HG03521 (cell line): ENCODE measurements around the gene SLC13A3.

Experiments used
- ATAC-seq: cut with Tn5 transposase; IDR thresholded peaks from one replicate; pipeline ENCODE4 v1.9.1; 2021; ENCODE audit warnings: mild to moderate bottlenecking, moderate library complexity; ENCODE audit not compliant: unreplicated experiment

SLC13A3 gene

DNA sequence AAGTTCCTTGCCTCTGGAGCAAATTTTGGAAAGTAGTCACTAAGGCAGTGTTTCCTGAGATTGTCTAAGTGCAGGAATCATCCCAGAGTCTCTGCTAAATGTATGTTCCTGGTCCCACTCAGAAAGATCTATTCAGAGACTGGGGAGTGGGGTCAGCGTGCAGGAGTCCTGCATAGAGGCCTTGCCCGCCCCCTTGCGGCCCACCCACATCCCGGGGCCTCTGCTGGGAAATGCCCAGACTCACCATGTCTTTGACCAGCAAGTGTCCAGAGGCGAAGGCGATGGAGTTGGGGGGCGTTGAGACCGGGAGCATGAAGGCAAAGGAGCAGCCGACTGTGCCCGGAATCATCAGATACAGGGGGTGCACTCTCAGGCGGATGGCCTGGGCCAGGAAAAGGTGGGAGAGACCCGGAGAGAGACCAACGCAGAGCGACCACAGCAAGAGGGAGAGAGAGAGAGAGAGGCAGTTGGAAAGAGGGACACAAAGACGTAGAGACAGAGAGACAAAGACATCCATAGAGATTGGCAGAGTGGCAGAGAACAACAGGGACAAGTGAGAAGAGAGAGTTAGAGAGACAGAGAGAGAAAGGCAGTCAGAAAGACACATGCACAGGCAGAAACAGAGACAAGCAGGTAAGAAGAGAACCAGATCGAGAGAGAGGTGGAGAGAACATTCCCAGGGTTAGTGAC is 87.9 kb downstream of the SLC13A3 start:
- ATAC-seq: no peak

DNA sequence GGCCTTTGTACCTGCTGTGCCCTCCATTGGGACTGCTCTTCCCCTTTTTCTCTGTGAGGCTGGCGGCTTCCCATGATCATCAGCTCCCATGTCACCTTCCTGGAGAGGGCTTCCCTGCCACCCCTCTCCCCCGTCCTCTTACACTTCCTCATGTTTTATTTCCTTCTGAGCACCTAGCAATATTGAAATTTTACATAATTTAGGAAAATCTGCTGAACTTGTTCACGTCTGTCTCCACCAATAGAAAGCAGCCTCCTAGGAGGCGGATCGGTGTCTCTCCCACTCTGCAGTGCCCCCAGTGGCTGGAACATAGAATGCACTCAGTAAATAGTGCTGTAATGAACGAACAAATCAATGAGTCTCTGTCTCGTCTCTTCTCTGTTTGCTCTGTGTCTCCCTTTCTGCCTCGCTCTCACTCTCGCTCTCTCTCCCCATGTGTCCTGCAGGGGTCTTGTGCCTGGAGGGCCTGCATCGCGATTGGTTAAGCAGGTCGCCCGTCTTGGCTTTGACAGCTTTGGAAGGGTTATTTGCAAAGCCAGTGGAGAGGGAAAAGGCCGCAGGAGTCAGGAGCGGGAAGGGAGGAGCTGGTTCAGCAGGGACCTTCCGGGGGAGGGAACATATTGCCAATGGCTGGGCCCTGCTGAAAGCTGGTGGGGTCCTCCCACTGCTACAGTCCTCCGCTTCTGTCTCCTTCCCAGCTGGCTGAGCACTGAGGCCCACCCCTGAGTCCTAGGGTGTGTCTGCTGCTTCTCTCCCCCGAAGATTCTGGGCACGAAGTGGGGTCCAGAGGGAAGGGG is 88.7 kb downstream of the SLC13A3 start:
- no peak for ATAC-seq

DNA sequence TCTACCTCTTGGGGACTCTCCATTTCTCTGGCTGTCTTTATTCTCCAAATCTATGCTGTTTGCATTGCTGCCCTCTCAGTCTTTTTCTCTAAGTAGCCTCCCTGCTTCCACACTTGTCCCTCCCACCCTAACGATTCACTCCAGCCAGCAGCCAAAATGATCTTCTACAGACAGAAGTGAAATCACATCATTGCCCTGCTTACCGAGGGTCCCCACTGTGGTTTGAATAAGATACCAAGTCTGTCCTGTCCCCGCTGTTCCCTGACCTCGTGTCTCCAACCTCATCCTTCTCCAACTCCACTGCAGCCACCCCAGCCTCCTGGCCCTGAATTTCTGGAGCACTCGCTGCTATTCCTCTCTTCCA is 89.3 kb downstream of the SLC13A3 start:
- ATAC-seq: no peak

DNA sequence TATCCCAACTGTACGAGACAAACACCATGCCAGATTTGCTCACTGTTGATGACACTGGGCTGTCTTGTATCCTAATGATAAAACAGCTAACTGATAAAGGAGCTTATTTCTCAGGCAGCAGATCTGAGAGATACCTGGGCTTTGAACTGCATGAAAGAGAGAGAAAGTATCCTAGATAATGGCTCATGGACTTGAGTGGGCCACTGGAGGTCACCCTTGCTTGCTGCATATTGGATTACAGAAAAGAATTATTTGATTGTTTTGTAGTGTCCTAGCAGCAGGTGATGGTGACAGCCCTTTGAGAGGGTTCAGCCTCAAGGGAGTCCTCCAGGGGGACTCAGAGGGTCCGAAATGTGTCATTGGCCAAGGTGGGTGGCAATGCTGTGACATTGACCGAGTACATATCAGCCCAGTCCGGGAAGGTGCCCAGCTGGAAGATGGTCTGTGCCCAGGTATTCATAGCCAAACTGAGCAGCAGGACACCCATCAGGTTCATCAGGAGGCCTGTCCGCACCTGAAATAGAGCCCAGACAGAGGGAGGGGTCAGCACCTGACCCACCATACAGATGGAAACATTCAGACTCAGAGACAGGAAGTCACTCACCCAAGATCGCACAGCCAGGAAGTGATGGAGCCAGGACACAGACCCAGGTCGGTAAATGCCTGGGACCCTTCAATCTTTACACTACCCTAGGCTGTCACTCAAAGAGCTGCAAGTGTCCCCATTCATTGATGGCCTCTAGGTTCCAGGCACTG is 91.4 kb downstream of the SLC13A3 start:
- no peak for ATAC-seq

DNA sequence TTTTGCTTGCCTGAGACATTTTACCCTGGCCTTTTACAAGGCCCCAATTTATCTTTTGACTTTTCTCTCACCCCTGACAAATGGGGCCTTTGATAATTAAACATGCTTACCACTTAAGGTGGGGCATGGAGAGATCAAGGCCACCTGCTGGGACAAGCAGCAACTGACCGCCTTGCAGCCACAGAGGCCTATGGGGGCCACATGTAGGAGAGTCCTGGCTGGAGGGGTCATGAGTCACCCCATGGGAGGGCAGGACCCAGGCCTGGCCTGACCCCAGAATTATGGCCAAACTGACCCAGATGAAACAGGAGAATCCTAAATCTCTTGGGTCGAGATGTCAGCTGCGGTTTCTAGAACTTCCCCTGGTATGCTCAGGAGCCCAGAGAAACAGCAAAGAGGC is 92.3 kb downstream of the SLC13A3 start:
- ATAC-seq: no peak

DNA sequence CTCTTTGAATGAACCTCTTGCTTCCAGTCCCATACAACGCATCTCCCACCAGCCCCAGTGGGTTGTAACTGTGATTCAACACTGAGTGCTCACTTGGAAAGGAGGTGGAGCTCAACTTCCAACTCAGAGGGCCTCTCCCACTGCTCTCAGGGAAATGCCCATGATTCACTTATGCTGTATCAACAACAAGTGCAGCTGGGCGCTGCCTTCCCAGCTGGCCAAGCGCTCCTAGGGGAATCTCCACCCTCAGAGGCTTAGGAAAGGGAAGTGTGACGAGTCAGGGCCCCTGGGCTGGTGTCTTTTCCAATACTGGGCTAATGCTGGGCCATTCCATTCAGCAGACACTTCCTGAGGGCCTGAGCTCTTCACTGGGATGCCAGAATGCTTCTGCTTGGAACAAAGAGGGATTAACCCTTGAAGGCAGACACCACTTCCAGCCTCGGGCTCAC is 92.7 kb downstream of the SLC13A3 start:
- no peak for ATAC-seq

DNA sequence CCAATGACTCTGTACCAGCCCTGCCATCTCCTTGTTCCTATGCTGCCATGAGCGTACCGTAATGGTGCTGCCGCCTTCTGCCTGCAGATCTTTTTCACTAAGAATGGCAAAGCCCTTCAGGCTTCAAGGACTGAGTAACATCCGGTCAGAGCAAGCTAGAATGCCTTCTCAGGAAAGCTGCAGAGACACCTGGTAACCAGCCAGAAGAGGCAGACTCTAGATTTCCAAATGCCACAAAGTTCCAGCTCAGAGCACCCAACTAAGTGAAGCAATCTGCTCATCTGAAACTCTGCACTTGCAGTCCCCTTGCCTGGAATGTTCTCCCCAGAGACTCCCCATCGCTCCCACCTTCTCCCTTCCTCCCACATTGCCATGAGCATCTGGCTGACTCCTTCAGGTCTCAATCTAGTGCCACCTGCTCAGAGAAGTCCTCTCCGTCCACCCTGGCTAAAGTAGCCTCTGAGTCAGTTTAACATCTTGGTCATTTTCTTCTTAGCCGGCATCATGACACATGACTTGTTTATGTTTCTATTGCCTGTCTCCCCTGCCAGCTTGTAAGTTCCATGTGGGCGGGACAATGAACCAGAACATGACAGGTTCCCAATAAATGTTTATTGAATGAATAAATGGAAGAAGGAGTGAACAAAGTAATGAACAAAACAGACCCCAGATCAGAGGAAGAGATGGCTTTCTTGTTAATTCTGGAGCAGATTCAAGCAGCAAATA is 93.9 kb downstream of the SLC13A3 start:
- ATAC-seq: no peak

DNA sequence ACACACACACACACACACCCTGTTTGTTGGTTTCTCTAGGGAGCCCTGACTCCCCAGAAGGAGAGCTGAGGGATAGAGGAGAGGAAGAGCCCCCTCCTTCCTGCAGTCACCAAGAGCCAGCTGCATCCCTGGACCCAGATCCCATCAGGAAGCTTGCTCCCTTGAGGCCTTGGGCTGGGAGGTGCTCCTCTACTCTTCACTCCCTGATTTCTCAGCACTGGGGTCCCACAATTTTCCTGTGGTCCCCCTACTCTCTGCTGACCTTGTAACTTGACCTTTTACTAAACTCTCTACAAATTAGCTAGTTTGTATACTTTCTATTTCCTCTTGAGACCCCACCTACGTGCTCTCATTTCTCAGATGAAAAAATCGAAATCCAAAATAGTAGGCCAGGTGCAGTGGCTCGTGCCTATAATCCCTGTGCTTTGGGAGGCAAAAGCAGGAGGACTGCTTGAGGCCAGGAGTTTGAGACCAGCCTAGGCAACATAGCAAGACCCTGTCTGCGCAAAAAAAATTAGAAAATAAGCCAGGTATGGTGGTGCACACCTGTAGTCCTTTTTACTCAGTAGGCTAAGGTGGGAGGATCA is 95.8 kb downstream of the SLC13A3 start:
- no peak for ATAC-seq

DNA sequence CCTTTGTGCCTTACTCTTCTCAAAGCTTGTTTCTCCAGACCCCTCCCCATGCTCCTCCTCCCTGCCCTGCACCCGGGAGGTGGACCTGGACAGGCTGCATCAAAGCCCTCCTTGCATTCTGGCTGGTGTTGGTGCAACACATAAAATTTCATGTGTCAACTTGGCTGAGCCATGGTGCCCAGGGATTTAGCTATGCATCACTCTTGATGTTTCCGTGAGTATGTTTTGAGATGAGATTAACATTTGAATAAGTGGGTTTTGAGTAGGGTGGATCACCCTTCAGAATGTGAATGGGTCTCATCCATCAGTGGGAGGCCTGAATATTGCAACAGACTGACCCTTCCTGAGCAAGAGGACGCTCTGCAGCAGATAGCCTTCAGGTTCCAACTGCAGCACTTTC is 96.4 kb downstream of the SLC13A3 start:
- no peak for ATAC-seq

DNA sequence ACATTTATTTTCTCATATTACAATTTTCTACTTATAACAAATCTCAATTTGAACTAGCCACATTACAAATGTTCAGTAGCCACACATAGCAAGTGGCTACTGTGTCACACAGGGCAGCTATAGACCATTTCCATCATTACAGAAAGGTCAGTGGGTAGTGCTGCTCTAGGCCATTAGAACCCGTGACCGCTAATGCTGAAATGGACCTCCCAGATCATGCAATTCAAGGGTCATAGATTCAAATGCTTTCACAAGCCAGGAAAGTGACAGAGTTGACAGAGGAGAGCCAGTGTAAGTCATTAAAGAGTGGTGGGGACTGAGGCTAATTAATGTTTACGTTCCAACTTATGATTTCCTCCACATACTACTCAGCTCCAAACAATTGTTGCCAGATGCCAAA is 97.3 kb downstream of the SLC13A3 start:
- no peak for ATAC-seq

DNA sequence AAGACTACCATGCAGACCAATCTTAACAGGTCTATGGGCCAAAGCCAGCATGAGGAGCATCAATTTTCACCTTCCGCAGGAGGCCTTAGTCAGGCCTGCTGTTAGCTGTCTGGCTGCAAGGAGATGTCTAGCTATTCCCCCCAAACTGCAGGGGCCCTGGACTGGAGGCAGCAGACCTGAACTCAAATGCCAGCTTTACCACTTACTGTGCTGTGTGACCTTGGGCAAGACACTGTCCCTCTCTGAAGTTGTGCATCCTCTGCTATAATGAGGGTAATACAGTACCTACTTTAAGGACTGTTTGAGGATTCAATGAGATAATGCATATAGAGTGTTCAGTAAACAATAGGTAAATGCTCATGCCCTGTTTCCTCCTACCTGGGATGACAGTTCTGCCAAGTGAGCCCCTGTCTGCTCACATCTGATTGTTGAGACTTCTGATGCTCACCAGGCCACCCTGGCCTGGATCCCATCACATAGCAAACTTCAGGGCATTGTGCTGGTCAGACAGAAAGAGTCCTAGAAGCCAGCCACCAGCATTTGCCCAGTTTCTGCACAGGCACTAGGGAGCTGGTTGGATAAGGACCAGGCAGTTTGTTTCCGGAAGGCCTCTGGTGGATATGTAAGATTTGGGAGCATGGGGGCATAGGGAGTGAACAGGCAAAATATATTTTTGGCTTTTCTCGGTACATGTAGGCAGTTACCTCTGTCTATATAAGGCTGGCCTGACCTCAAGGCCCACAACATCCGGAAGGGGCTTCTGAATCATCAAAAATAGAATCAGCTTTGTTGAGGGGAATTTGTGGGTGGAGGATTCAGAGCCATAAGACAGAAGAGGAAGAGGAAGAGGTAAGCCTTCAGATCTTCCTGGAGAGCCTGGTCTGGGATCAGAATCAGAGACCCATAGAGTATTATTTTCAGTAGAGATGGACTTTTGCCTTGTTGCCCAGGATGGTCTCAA is 98.5 kb downstream of the SLC13A3 start:
- peak; percentile 63 for ATAC-seq

DNA sequence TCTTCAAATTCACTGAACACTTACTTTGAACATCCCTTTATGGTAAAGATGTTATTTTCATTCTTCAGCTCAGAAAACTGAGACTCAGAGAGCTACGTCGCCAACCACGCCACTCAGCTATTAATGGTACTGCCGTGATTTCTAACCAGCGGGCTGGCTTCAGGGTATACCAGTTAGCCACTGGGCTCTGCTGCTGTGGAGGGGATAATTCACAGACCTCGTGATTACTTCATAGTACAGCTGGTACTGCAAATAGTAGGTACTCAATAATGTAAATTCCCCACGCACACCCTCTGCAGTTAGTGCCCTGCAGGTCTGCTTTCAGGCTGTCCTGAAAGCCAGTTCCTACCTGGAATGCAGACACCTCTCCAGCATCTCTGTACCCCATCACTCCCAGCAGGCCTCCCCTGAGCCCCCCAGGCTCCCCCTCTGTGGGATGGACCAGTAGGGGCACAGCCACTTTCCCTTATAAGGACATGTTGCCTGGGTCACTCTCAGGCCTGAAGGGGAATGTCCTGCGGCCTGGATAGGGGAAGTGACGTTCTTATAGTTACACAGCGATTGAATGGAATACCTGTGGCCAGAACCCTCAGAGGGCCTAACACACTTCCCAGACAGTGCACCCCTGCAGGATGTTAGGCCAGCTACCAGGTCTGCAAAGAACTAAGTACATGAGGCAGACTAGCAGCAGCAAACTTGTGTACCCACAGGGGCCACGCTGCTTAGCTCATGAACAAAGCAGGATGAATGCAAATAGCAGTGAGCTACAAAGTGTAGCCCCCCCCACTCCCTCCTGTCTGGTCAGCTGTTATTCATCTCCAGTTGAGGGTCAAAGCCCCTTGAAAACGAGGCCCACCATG is 99.5 kb downstream of the SLC13A3 start:
- no peak for ATAC-seq

DNA sequence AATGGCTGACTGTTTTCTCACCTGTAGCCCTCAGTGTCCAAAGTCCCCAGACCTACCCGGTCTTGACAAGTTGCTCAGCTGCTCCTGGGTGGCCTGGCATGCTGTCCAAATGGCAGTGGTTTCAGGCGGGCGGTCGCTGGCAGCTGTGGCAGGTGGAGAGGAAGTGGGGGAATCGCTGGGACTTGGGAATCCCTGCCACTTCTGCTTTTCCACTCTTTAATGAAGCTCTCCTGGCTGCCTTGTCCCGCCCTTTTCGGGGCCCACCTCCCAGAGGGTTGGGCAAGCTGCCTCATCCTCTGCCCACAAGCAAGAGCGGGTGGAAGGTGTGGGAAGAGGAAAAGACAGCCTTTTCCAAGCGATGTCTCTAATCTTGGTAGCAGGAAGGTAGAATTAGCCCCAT is 100.8 kb downstream of the SLC13A3 start, which contains the start of gene OCSTAMP:
Gene OCSTAMP (minus strand): TSS at position 194 of the 400 bp plus-strand sequence. CDS start 94 bp downstream, at position 100.
- no peak for ATAC-seq

DNA sequence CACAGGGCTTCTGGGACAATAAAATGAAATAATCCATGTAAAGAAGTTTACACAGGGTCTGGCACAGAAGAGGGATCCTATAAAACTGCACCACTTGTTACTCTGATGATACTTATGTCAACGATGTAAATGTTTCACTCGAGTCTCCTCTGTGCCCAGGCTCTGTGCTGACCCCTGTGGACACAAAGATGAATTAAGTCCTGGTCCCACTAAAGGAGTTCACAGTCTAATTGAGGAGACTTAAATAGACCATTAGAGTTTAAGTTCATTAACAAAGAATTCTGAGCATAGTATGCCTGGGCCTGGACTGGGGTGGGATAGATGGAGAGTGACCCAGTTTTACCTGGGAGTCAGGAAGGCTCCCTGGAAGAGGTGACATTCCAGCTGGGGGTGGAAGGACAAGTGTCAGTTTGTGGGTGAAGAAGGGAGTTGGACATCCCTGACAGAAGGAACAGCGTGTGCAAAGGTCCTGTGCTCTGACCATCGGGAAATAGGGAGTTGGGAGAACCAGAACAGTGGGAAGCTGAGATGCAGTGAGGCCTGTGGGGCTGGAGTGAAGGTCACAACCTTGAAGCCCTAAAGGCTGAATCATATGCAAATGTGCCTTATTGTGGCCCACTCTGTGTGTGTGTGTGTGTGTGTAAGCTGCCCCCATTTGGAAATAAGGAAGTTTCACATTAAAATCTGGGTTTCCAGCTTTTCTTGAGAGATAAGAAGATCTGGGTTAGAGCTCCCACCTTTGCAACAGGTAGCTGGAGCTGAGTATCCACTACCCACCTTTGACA is 101.9 kb downstream of the SLC13A3 start:
- no peak for ATAC-seq

DNA sequence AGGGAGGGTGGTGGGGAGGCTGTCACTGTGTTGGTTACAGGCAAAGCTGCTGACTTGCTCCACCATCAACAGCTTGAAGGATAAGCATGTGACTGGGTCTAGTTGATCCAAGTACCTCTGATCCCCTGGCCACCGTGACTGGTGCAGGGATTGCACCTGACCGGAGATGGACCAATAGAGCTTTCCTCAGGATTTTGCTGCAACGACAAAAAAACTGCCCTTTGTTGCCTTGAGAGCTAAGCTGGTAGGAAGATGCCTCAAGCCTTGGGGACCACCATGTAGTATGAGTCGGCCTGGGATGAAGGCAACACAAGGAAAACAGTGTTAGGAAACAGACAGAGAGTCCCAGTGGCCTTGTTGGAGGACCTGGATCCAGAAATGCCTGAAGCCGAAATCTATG is 102.6 kb downstream of the SLC13A3 start:
- no peak for ATAC-seq

DNA sequence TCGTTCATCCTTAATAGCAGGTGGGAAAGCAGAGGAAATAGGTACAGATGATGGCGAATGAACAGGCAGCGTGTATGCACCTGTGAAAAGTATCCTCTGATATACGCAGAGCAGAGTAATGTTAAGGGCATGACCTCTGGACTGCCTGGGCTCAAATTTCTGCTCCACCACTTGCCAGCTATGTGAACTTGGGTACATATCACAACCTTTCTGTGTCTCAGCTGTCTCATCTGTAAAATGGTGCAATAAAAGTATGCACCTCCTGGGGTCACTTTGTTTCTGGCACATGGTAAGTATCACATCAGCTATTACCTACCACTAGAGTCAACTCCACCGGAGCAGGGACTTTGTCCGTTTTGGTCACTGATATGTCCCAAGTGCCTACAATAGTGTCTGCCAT is 103.3 kb downstream of the SLC13A3 start:
- no peak for ATAC-seq

DNA sequence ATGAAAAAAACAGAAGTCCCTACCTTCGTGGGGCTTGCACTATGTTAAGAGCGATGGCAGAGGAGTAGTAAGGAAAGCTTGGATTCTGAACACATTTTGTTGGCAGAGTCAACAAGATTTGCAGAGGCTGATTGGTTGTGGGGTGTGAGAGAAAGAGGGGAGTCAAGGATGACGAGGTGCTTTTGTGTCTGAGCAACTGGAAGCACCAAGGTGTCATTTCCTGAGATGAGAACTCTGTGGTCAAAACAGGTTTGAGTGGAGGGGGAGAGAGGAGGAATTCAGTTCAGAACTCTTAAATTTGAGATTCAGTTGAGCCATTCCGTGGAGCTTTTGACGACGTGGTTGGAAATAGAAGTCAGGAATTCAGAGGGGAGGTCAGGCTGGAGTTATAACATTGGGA is 104.3 kb downstream of the SLC13A3 start:
- no peak for ATAC-seq

DNA sequence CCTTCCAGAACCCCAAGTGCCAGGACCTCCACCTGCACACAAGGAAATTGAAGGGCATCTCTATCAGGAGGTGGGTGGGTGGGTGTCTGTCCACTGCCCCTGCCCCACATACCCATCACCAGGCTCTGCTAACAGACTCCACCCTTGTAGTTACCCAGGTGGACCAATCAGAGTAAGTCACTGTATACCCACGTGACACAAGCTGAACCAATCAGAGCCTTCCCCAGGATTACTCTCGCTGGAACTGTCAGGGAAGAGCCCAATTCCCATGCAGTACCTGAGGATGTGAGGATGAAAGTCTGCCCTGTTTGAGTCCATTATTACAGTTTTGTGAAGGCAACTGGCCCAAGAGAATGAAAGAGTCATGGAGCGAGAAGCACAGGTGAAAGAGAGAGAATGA is 105.0 kb downstream of the SLC13A3 start:
- no peak for ATAC-seq
